HG02884 (cell line): ENCODE results near the gene KRABD2.
"Not testable (repeated sequence)": the region's sequence is repeated elsewhere in the genome, so short reads cannot be mapped to it uniquely, and the experiment has no call there.

Experiments used
- ATAC-seq: cut with Tn5 transposase; IDR thresholded peaks from one replicate; pipeline ENCODE4 v1.9.1; 2021; ENCODE audit warnings: mild to moderate bottlenecking, moderate library complexity; ENCODE audit not compliant: unreplicated experiment

KRABD2 gene

DNA sequence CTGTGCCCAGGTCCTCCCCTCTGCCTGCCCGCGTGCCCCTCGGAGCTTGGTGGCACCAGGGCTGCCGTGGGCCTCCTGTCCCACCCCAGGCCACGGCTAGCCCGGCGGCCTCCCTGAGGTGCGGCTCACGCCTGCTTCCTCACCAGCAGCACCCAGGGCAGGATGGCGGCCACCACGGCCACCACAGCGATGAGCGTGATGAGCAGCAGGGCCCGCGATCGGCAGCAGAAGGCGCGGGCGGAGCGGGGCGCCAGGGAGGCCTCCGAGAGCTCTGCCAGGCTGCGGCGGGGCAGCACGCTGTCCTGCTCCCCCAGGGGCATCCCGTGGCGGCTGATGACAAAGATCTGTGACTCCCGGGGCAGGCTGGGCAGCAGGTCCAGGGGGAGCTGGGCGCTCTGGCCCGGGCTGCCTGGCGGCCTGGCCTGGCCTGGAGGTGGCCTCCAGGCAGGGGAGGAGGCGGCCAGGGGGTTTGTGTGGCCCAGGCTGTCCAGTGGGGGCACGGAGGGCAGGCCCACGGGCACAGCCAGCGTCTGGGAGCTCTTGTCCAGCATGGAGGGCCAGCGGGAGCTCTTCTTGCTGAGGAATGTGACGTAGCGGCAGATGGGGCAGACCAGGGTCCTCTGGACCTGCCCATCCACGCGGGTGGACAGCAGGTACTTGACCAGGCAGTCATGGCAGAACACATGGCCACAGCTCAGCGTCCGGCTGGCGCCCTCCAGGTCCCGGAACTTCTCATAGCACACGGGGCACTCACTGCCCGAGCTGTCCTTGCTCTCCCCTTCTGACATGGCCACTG is 16.4 kb upstream of the KRABD2 start:
- no peak for ATAC-seq

DNA sequence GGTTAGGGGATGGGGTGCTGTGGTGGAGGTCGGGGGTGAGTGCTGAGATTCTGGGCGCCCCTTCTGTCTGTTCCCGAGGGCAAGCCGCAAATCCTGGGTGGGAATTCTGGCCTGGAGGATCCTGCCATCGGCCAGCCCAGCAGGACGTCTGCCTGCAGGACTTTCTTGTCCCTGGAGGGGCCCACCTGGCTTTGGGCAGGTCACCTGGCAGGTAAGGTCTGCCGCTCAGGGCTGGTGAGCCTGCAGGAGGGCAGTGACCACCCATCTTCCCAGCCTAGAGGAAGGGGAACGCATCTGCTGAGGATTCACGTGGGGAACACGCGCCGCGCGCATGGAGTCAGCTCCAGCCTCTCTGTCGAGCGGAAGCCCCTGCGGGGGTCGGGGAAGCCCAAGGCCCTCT is 15.8 kb upstream of the KRABD2 start:
- no peak for ATAC-seq

DNA sequence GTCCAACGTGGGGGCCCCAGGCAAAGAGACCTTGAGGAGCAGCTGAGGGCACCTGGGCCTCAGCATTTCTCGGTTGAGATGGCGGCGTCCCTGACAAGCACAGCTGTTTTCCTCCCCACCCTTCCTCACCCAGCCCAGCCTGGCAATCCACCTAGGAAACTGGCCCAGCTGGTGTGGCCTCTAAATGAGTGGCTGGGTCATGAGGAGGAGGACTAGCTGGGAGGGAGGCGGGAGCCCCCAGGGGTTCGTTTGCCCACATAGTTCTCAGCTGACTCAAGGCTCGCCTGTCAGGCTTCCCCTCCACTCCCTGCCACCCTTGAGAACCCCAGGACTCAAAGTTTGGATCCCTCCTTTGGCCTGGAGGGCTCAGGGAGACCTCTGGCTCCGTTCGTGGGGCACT is 15.2 kb upstream of the KRABD2 start:
- ATAC-seq: no peak

DNA sequence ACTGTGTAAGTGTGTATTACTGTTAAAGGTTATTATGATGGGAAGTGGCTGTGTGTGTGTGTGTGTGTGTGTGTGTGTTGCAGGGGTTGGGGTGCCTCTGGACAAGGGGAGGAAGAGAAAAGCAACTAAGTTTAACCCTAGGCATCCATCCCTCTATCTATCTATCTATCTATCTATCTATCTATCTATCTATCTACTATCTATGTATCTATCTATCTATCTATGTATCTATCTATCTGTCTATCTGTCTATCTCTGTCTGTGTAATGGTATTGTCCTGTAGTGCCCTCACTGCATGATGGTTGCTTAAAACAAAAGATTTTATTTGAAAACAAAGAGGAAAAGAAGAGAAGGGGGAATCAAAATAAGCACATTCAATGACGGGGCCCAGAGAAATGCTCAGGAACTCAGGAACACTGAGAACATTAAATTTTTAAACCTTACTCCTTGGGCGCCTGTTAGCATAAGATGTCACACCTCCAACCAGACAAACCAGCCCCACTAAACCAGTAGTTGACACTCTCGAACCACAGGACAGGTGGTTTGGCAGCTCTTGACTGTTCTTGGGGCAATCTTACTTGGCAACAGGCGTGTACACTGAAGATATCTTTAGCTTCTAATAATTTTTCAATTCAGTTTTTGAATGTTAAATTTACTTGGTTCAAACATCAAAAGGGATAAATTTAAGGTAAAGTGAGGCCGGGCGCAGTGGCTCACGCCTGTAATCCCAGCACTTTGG is 11.6 kb upstream of the KRABD2 start:
- no peak for ATAC-seq

DNA sequence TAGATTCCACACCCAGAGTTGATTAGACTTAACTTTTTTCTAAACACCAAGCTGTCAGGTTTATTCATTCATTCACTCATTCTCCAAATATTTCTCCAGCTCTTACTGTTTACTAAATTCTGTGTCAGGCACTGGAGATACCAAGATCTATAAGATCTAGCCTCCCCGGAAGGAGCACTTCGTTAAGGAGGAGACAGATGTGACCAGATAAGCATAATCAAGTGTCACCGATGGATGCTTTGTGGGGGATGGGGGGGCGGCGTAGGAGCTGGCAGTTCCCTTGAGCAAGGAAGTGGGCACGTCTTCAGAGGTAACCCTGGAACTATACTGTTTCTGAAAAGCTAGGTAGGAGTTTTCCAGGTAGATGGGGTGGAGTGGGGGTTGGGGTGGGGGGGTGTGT is 10.3 kb upstream of the KRABD2 start:
- ATAC-seq: no peak

DNA sequence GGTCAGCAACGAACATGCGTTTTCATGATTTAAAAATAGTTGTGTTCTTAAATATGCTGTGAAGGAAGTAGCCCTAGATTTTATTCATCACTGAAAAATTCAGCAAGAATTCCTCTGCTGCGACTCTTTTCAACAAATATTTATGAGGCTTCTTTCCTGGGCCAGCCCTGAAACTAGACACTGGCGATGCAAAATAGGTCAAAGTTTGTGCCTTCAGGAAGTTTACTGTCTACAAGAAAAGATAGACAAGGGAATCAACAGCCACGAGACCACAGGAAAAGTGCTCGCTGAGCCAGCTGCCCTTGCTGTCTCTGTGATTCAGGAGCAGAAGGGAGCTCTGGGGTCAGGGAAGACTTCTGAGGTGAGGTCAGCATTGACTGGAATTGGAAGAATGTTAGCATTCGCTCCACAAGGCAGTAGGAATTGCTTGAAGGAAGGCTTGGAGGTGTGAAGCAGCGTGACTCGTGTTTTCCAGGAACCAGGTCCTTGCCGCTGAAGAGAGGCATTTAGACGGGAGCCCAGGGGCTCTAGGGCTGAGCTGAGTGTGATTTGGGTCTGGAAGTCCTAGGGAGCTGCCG is 8.4 kb upstream of the KRABD2 start:
- no peak for ATAC-seq

DNA sequence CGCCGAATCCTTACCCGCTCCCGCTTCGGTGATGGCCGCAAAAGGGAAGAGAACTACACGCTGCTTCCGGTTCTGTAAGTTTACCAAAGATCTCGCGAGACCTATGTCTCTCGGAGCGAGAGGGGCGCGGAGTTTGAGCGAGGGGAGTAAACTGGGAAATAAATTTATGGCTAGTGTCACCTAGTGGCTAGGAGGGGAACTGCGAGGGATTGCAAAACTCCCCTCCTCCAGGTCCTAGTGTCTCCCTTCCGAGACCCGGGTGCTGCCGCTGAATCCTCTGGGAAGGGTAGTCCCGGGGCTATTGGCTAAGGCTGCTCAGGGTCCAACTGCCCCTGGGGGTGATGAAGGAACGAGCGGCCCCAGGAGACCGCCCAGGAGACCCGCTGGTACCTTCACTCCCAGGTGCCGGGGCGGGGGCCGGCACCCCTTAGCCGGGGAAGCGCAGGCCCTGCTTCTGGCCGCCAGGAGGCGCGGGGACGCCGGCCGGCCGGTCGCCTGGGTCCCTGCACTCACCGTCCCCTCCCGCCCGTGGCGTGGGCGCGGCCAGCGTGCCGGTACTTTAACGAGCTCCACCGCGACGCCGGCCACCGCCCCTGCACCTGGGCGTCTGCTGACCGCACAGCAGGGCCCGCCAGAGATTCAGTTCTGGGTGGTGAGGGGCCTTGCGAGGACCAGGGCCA is 6.8 kb upstream of the KRABD2 start, which contains the start of gene RPL26:
Gene RPL26, minus strand, starts transcription at position 51 of the 680 bp plus-strand sequence. CDS start 883 bp downstream, outside the sequence.
- peak; percentile 85 for ATAC-seq

DNA sequence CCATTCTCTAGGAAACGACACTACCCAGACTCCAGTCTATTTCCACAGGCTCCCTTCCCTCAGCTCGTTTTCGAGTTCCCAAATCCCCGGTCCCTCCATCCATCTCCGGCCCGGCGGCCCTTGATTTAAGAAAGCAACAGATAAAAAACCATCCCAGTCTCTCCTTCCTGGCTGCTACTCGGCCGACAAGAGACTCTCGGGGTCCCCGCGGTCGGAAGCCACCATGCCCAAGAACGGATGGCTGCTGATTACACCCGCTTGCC is 6.3 kb upstream of the KRABD2 start:
- ATAC-seq: peak; percentile 6

DNA sequence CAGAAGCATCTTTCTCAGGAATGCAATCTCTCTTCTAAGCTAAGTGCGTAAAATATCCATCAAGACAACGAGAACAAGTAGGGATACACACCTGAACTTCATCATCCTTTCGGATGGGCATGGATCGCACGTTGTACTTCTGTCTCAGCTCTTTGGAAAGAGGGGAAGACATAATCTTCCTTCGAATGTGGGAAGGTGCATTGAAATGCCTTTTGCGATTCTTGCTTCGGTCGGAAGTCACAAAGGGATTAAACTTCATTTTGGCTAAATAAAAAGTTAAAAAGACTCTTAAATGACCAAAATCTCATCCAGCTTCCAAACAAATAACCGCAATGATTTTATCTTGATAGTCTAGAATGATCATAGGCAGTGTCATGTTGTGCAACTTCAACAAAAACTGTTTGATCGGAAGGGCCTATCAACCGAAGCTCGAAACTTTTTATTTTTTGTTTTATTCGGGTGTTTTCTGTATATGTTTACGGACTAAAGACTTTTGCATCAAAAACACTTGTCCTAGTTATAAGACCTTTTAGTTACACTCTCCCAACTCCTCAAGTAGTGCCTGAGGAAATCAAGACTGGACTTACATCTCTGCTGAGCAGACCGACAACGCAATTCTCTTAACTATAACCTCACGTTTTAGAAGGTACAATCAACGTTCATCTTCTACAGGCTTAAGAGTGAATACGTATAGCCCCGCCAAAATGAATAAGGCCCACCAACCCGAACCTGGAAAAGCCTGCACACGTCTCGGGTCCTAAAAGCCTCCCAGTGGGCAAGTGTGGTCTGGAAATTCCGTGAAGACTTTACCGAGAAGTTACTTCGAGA is 5.8 kb upstream of the KRABD2 start:
- ATAC-seq: no peak

DNA sequence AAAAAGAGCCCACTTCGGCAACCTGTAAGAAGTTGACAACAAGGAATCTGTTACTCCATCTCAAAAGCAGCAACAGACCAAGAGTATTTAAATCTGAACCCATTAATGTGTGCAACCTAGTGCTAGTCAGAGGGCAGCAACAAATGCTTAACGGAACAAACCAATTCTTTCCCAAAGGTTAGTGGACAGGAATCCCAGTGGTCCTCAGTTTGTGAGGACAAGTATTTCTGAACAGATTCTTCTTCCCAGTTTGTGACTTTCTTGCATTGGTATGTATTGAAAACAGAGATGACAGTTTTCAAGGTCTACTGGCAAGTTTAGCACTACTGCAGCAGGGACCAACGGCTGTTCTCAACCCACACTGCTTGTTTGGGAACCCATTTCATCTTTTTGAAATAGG is 3.5 kb upstream of the KRABD2 start:
- no peak for ATAC-seq

DNA sequence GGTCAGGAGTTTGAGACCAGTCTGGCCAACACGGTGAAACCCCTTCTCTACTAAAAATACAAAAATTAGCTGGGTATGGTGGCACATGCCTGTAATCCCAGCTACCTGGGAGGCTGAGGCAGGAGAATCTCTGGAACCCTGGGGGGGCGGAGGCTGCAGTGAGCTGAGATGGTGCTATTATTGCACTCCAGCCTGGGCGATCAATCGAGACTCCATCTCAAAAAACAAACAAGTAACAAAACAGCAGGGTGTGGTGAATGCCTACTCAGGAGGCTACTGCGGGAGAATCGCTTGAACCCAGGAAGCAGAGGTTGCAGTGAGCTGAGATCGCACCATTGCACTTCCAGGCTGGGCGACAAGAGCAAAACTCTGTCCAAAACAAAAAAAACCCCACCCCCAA is 1.6 kb upstream of the KRABD2 start:
- ATAC-seq: not testable (repeated sequence)

DNA sequence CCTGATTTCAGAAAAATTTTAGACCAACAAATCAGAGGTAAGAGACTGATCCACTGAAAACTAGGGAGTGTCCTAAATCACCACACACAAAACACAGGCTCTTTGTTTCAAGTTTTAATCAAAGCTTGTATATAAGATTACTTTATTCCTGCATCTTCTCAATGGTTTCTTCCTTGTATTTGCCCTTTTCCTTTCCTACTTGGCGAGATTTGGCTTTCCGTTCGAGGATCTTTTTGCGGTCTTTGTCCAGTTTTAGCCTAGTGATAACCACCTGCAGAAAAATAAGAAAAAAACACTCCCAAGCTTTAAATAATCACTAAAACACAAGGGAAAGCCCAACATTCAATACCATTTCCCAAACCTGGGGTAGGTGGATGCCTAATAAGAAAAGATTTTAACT is 918 bp upstream of the KRABD2 start:
- no peak for ATAC-seq

DNA sequence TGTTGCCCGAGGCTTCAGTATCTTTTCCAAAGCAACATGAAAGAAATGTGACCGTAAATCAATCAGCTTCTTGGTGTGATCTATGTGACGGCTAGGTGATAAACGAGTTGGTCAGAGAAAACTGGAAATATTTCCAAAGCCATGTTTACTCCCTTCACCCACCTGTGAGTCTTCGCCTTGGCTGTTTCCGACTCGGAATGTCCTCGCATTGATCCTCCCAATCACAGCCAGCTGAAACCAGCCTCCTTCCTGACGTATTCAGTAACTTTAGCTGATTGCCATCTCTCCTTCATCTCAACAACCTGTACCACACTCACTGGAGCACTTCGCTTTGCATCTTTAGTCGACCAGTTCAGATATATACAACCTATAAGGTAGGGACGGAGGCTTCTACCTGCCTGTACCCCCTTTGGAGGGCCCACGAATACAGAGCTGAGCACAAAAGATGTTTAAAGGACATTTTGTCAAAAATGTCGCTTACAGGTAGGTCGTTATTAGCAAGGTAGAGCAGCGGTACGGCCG is 705 bp downstream of the KRABD2 start:
- no peak for ATAC-seq

DNA sequence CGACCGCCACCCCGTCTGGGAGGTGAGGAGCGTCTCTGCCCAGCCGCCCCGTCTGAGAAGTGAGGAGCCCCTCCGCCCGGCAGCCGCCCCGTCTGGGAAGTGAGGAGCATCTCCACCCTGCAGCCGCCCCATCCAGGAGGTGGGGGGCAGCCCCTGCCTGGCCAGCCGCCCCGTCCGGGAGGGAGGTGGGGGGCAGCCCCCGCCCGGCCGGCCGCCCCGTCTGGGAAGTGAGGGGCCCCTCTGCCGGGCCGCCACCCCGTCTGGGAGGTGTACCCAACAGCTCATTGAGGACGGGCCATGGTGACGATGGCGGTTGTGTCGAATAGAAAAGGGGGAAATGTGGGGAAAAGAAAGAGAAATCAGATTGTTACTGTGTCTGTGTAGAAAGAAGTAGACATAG is 2.6 kb downstream of the KRABD2 start:
- ATAC-seq: not testable (repeated sequence)

DNA sequence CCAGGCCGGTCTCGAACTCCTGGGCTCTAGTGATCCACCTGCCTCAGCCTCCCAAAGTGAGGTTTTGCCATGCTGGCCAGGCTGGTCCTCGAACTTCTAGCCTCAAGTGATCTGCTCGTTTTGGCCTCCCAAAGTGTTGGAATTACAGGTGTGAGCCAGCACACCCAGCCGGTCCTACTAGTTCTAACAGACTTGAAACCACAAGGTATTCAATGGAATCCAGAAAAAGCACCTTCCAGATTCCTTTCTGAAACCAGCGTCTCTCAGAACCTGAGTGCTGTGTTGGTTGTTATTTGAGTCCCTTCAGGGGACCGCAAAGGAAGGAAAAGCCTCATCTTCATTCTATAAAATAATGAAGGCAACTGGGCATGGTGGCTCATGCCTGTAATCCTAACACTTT is 4.1 kb downstream of the KRABD2 start:
- no peak for ATAC-seq

DNA sequence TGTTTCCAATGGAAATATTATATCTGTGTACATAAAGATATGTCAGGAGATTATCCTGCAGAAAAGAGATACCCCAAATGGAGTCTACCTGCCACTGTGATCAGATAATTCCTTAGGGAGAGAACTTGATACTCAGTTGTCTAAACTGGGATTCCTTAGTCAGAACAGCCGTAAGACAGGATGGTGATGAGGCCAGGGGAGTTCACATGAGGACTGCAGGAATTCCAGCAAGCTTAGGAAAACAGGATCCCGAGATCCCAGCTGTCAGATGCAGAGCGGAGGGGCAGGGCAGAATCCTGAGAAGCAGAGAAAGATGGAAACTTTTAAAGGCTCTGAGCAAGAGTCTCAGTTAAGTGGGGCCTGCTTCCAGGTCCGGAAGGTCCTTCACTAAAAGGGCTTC is 4.7 kb downstream of the KRABD2 start:
- ATAC-seq: no peak

DNA sequence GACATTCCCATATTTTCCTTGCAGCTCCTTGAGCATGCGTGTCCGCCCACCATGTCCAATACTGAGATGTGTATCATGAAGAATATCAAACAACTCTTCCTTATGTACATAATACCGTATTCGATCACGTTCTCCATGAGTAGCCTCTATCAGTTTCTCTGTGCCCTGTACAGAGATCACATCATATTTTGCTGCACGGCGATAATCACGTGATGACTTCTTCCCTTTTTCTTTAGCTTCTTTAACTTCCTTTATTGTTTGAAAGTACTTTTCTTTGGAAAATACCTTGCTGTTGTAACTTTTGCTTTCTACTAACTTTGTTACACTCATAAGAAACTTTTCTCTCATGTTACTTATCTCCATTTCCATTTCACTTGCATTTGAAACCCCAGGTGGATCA is 6.6 kb downstream of the KRABD2 start:
- ATAC-seq: no peak

DNA sequence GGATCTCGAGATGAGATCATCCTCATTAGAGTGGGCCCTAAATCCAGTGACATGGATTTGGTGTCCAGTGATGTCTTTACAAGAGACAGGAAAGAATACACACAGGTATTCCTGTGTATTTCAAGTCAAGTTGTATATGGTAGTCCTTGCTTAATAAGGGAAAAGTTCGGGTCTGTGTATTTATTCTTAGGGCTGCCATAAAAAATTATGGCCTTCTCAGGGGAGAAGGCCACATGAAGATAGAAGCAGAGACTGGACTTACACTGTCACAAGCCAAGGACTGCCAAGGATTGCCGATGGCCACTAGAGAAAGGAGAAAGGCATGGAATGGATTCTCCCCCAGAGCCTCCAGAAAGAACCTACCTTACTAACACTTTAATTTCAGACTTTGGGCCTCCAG is 8.3 kb downstream of the KRABD2 start:
- ATAC-seq: no peak

DNA sequence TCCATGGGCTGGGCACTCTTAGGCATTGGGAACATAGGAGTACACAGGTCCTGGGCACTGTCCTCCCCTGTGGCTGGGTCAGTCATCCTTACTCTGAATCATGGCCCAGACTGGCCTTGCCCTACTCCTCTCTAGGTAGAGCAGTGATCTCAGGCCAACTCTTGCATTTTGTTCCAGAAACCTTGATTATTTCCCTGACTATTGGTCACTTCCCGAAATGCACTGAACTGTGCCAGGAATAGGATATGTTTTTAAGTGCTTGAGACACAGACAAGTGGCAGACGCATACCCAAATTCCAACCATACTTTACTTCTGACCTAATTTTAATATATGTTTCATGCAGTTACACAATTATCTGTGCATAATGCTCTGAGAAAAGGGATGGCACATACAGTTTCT is 10.3 kb downstream of the KRABD2 start:
- ATAC-seq: no peak

DNA sequence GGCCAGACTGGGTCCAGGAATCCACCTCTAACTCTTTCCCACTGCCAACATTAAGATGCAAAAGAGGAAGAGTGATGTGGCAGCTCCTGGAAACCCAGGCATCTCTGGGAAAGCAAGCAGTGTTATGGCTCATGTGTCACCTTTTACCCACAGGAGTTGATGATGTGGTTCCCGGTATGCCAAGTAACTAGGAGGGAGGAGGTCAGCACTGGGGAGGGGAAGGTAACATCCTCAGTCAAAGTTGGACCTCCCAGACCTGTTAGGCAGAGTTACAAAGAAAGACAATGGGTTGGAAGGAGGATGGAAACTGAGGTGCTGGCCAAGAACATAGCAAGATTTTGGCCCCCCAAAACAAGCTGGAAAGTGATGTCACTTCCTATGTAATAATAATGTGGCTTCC is 11.4 kb downstream of the KRABD2 start:
- no peak for ATAC-seq
